ENCODE data around the gene NDUFA13. TPM values are rescaled to one million over a fixed set of nuclear protein-coding genes. Genes with fewer than 3 reads are reported as not detected.

The NDUFA13 gene
- total RNA-seq, 1 experiment from 2014 or later: 489 TPM

DNA sequence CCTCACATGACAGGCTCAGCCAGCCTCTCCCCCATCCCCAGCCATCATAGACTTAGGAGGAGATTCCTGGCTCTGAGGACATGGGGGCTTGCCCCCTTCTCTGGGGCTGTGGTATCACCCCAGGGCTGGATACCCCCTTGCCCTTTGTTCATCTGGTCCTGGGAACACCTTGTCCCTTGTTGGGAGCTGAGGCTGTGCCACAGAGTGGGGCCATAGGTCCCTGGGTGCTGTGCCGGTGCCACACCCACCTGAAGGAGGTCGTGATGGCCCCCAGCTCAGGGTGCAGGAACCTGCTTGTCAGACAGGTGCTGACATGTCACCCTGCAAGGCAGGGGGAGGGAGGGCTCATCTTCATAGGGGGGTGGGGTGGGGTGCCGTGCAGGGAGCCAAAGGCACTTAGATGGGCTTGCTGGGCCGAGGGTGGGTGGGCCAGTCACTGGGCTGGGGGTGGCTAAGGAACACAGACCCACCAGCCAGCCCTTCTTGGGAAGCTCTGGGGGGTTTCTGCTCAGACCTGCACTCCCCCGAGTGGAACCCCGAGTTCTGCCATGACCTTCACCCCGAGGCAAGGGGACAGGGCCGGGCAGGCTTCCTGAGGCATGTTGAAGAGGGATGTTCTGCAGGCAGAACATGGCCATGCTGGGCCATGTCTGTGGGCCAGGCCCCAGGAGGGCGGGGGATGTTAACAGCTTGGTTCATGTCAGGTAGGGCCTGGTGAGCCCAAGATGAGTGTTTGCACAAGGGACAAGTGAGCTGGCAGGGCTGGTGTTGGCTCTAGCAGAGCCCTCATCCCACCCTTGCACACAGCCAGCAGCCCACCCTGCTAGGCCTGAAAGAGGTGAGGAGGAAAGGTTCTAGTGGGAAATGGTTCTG is 28.7 kb upstream of the NDUFA13 start:
- WGBS (ENCODE audit: extremely low coverage, insufficient read length, low lambda C conversion rate): no CpG with 5 or more reads among the region's 9 CpGs
- Mint-ChIP-seq H3K36me3 (ENCODE audit: insufficient read depth in 1 of 3, low read depth in 3 of 3) (peaks cover 9 to 28% (median 25%) of the 10 kb centered on the region in 3 experiments; a peak in 6 of 7 replicates), H3K9me3 (no peaks in the 10 kb centered on the region), H3K27me3 (ENCODE audit: low read depth) (no peaks in the 10 kb centered on the region), H3K27ac (peak overlapping the region; percentile 62 to 98 (median 92); a peak in 6 of 7 replicates), H3K4me3 (no peak overlapping the region; a peak in 1 of 5 replicates), H3K4me1 (peaks cover 53 to 55% of the 10 kb centered on the region in 2 experiments)
- no peak overlapping the region for H3K23ac ChIP-seq (ENCODE audit: insufficient read length, low read depth, low read length)
- TF ChIP-seq, protein P1, sequence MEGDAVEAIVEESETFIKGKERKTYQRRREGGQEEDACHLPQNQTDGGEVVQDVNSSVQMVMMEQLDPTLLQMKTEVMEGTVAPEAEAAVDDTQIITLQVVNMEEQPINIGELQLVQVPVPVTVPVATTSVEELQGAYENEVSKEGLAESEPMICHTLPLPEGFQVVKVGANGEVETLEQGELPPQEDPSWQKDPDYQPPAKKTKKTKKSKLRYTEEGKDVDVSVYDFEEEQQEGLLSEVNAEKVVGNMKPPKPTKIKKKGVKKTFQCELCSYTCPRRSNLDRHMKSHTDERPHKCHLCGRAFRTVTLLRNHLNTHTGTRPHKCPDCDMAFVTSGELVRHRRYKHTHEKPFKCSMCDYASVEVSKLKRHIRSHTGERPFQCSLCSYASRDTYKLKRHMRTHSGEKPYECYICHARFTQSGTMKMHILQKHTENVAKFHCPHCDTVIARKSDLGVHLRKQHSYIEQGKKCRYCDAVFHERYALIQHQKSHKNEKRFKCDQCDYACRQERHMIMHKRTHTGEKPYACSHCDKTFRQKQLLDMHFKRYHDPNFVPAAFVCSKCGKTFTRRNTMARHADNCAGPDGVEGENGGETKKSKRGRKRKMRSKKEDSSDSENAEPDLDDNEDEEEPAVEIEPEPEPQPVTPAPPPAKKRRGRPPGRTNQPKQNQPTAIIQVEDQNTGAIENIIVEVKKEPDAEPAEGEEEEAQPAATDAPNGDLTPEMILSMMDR (conservative IDR thresholded peaks at IDR 0.05): no peak
- no peak overlapping the region for H3K4me2 ChIP-seq (ENCODE audit: insufficient read depth, insufficient read length, low read length)
- no peak overlapping the region for H4K91ac ChIP-seq (ENCODE audit: insufficient read length, low read depth, low read length)
- no peak overlapping the region for H2BK20ac ChIP-seq (ENCODE audit: low read depth, low read length, poor library complexity, severe bottlenecking)
- H3K27ac ChIP-seq (ENCODE audit: insufficient read length, low read depth, low read length): no peak overlapping the region
- peaks cover 6% of the 10 kb centered on the region; the same call in 1 of the 2 replicates for H3K79me2 ChIP-seq (ENCODE audit: insufficient read depth, low read length)
- no peak overlapping the region for H4K5ac ChIP-seq (ENCODE audit: insufficient read length, low read depth, low read length)
- 0 out of 2 replicates have a peak overlapping the region, but pooled peaks have one; percentile 8 for H3K14ac ChIP-seq (ENCODE audit: insufficient read depth, low read length)
- H3T11ph ChIP-seq (ENCODE audit: low read length): no peak overlapping the region
- H2AK5ac ChIP-seq (ENCODE audit: insufficient read length, low read length): no peak overlapping the region
- H2BK12ac ChIP-seq (ENCODE audit: insufficient read length, low read depth, low read length): no peak overlapping the region
- H3K9me3 ChIP-seq (ENCODE audit: control insufficient read depth, low read depth, low read length): no peaks in the 10 kb centered on the region
- no peak overlapping the region for H3K18ac ChIP-seq (ENCODE audit: insufficient read length, low read depth, low read length)
- no peaks in the 10 kb centered on the region for H3K23me2 ChIP-seq (ENCODE audit: insufficient read length, low read depth, low read length, poor library complexity, severe bottlenecking)
- peaks cover 2% of the 10 kb centered on the region for H4K20me1 ChIP-seq (ENCODE audit: control insufficient read depth, insufficient read depth, insufficient read length)
- no peaks in the 10 kb centered on the region for H3K27me3 ChIP-seq (ENCODE audit: insufficient read depth, low read length)
- no peak overlapping the region for H3K4ac ChIP-seq (ENCODE audit: low read depth, low read length)
- no peak overlapping the region for H2BK120ac ChIP-seq (ENCODE audit: low read depth, low read length, poor library complexity, severe bottlenecking)
- H3K4me1 ChIP-seq (ENCODE audit: insufficient read depth, low read length): peaks cover 9% of the 10 kb centered on the region; the same call in 1 of the 2 replicates
- no peak overlapping the region for H2AFZ ChIP-seq (ENCODE audit: low read length)
- H3K56ac ChIP-seq (ENCODE audit: insufficient read length, low read depth, low read length): no peak overlapping the region
- H2BK5ac ChIP-seq (ENCODE audit: insufficient read length, low read length): no peak overlapping the region
- no peak overlapping the region for H3K9ac ChIP-seq (ENCODE audit: extremely low read depth, insufficient read length, low read length)
- no peak overlapping the region for H4K8ac ChIP-seq (replicated peaks; ENCODE audit: insufficient read length, low read depth, low read length)
- no peak overlapping the region for H2BK15ac ChIP-seq (ENCODE audit: low read depth, low read length)
- H3K79me1 ChIP-seq (ENCODE audit: insufficient read depth, low read depth, low read length, poor library complexity, severe bottlenecking): no peaks in the 10 kb centered on the region
- no peak for DNase-seq

All from H9 (cell line).